AG09309 (cell line): Measurements from ENCODE around the gene PLOD3.

Experiments used
- DNase-seq: peaks from one replicate; pipeline ENCODE4 v3.0.0-alpha.2; 2010; ENCODE audit warnings: low read depth
- H3K4me3 ChIP-seq: 2 replicates; pipeline ENCODE4 v1.5.1; 2011; ENCODE audit warnings: mild to moderate bottlenecking, low read depth, low read length, moderate library complexity; ENCODE audit not compliant: control insufficient read depth
- TF ChIP-seq, protein P1 (sequence below): IDR thresholded peaks from 2 replicates; pipeline ENCODE4 v1.5.1; 2011; ENCODE audit warnings: mild to moderate bottlenecking, low read depth, low read length, inconsistent platforms; ENCODE audit not compliant: insufficient read depth, control insufficient read depth; ENCODE audit errors: missing control alignments

The PLOD3 gene

DNA sequence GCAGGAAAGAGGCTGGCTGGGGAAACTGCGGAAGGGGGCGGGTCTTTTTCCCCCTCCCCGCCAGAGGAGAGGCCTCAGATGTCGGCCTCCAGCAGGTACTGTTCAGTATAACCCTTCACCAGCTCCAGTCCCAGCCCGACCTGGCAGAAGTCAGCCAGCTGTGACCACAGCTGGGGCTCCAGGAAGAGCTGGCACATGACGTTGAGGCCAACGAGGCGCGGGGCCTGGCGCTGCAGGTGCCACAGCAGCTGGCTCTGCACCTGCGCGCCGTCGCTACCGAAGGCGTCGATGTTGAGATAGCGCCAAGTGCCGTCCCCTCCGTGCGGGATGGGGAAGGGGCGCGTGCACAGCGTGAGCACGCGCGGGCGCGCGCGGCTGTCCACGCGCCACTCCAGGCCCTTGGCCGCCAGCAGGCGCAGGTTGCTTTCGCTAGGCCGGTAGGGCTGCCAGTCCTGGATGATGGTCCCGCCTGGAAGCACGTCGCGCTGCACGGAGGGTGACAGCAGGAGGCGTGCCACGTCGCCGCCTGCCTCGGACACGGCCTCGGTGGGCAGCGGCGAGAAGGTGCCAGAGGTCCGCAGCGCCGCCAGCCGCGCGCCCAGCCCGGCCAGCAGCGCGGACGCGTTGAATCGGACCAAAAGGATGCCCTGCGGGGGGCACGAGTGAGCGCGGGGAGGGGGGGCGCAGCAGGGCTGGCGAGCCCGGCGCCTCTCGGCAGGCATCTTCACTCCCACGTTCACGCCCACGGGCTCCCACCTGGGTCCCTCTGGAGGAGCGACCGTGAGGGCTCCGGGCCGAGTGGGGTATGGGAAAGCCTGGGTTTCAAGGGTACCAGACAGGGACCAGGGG, 45.2 kb downstream of the PLOD3 start:
- TF ChIP-seq, protein P1, sequence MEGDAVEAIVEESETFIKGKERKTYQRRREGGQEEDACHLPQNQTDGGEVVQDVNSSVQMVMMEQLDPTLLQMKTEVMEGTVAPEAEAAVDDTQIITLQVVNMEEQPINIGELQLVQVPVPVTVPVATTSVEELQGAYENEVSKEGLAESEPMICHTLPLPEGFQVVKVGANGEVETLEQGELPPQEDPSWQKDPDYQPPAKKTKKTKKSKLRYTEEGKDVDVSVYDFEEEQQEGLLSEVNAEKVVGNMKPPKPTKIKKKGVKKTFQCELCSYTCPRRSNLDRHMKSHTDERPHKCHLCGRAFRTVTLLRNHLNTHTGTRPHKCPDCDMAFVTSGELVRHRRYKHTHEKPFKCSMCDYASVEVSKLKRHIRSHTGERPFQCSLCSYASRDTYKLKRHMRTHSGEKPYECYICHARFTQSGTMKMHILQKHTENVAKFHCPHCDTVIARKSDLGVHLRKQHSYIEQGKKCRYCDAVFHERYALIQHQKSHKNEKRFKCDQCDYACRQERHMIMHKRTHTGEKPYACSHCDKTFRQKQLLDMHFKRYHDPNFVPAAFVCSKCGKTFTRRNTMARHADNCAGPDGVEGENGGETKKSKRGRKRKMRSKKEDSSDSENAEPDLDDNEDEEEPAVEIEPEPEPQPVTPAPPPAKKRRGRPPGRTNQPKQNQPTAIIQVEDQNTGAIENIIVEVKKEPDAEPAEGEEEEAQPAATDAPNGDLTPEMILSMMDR = no peak
- DNase-seq = no peak
- no peak overlapping the region for H3K4me3 ChIP-seq

DNA sequence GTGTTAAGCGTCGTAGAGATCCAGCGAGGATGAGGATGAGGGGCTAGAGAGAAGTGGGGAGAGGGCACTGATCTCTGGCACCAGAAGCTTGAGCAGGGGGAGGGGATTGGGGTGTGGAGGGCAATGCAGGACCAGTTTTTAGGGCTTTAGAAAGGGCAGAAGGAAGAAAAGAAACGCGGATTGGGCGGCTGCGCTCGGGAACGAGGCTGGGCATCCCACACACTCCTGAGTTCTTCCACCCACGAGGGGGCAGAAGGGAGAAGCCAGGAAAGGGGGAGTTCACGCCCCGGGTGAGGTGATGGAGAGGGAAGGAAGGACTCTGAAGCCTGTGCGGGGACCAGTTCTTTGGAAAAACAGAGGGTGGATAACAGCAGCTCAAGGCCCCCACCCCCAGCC, 45.9 kb downstream of the PLOD3 start:
- TF ChIP-seq, protein P1 = peak; percentile 35
- DNase-seq = no peak
- H3K4me3 ChIP-seq = no peak overlapping the region

DNA sequence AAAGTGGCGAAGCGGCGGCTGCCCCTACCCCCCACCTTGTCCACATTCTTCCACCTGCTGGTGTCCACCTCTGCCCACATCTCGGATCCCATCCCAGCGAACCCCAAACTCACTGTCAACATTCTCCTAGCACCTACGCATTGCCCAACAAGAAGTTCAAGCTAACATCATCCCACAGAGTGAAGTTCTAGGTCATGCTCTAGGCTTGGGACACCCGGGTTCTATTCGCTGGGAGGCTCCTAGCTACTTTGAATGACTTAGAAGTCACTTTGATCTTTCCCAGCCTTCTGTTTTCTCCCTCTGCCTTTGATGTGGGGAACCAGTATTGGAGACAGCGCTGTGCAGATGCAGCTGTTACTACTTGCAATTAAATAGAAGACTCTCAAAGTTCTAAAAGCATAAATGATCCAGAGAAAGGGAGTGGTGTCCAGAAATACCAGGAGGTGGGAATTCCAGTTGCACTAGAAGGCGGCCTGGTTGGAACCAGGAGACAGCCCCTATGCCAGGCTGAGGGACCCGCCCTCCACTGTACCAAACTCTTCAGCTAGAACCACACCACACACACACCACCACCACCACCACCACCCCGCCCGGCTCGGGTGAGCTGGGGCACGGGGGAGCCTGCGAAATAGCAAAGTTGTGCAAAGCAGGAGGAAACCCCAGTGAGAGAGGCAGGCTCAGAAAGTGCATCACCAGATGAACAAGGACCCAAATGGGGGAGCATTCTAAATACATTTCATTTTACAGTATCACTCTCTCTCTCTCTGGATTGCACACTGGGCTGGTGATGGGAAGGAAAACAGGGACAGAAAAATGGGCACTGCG, 46.6 kb downstream of the PLOD3 start:
- H3K4me3 ChIP-seq = no peak overlapping the region
- TF ChIP-seq, protein P1 = no peak
- no peak for DNase-seq

DNA sequence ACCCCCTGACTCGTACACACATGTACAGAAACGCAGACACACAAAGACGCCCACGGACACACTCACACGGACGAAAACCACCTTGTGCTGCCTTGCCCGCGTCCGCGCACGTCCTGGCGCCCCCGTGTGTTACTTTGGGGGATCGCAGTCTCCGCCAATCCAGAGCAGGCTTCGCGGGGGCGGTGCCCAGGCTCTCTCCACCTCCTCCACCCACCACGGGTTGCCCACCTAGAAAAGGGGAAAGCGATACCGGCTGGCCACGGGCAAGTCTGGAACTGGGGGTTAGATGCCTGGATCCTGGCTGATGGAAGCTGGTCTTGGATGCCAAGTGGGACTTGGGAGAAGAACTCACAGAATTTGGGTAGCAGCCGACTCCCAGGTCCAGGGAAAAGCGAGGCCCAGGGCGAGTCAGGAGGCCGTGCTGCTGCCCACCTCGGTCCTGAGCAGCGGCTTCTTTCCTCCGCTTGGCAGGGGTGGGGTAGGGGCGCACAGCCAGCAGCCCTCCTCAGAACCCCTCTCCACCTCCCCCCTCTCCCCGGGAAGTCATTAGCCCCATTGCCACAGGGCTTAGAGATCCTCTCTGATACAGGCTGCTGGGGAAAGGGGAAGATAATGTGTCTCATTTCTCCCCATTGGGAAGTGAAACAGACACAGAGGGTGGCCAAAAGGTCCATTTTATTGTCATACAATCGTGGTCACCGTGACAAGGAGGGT, 47.4 kb downstream of the PLOD3 start:
- no peak for DNase-seq
- no peak overlapping the region for H3K4me3 ChIP-seq
- TF ChIP-seq, protein P1 = peak; percentile 96

DNA sequence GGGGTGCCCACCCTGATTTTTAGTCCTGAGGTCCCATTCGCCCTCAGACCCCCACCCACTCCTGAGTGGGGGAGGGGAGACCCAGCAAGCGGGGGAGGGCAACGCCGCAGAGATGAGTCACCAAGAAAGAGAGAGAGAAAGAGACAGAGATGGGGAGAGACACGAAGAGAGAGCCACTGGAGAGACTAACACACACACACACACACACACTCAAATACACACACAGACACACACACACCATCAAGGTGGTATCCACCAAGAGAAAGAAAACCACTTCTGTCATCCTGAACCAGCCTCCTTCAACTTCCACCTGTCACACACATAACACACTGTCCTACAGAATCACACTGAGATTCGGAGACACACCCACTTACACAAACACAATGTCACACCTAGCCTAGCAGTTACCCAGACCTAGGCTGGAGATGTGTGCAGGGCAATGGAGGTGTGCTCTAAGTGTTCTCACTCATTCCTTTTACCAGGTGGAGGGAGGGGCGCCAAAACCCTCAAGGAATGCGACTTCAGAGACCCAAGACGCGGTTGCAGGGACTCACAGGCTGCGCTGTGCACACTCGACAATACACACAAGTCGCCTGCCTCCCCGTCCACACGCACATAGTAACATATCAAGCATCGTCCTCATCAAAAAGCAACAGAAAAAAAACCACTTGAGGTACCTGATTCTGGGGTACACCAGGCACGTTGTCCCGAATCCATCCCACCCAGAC, 48.1 kb downstream of the PLOD3 start:
- no peak overlapping the region for H3K4me3 ChIP-seq
- DNase-seq = no peak
- TF ChIP-seq, protein P1 = no peak
